Bone marrow (tissue), 2 donors: ENCODE data around the gene EIF4E2.

Source experiments
- DNase-seq, 2 donors: peaks; one replicate each; lab custom pipeline; 2025; lab: John Stamatoyannopoulos, UW

The EIF4E2 gene, protein sequence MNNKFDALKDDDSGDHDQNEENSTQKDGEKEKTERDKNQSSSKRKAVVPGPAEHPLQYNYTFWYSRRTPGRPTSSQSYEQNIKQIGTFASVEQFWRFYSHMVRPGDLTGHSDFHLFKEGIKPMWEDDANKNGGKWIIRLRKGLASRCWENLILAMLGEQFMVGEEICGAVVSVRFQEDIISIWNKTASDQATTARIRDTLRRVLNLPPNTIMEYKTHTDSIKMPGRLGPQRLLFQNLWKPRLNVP

DNA sequence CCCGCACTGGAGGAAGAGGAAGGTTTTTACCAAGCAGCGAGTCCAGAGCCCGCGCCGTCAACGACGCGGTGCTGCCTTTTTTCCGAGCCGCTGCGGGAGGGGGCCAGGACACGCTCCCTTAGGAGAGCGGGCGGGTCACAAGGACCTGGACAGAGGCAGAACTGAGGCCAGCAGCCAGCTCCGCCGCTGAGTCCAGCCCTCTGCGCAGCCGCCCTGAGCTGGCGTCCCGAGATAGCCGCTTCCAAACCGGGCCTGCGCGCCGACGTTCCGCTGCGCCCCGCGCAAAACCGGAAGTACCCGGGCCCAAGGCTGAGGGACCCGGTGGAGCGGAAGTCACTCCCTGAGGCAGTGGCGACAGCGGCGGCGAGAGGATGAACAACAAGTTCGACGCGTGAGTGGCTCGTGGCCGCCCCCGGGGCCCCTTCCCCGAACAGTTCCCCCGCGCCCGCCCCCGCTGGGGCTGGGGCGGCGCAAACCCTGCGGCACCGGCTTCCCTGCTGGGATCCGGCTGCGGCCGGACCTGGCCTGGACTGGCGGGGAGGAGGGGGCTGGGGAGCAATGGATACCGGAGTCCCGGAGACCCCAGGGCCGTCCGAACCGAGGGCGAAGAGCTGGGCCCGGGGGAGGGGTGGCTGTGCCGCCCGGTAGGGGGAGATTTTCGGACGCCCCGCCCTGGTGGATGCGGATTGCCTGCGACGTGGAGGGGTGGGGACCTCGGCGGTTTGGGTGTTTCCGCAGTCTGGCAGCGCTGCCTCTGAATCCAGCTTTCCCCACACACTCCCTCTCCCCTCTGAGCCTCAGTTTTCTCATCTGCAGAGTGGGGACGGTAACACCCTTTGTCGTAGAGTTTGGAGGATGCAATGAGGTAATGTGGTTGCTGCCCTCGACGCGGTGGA is at the start of gene EIF4E2, which contains the start of gene TIGD1:
Gene EIF4E2 (plus strand): TSS at position 336 of the 896 bp plus-strand sequence. CDS start 36 bp downstream, at position 372.
Gene TIGD1 (minus strand): TSS at position 204 of the 896 bp plus-strand sequence. CDS start 675 bp downstream, outside the sequence.
- DNase-seq: peak; percentile 78 to 82

DNA sequence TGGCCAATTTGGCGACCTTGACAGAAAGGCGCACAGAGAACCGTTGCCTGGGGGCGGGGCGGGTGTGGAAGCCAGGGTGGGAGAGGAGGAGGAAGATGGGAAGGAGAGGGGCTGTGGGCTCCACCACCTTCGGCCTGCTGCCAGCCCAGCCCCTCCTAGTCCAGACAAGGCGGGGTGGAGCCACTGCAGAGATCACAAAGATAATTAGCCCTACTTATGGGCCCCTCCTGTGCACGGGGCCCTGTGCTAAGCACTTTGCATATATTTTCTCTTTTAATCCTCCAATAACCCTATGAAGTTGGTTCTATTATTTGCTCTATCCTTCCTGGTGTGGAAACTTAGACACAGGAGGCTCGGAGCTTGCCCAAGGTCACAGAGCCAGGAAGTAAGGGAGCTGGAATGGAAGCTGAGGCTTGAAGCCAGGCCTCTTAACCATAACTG is 49.1 kb upstream of the EIF4E2 start:
- no peak for DNase-seq

DNA sequence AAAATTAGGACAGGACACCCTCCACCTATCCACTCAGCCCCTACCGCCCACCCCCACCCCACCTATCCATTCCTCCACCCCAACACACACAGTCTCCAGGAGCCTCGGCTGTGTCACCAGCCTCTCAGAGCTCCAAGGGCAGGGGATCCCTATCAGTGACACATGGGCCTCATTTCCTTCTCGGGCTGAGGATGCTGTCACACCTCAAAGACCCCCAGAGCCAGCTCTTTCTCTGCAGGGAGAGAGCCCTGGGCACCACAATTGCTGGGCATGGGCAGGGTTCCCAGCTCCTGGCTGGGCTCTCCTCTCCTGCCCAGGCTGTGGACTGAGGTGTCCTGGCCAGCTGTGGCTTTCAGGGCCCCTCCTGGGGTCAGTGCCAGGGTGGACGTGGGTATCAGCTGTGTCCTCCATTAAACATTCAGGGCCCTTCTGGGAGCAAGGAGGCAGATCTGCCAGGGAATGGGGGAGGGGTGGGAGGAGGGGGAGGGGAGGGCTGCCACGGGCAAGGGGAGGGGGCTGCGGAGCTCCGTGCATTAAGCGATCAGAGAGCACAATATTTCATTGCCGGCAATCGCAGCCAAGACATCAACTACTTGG is 48.6 kb upstream of the EIF4E2 start:
- no peak for DNase-seq

DNA sequence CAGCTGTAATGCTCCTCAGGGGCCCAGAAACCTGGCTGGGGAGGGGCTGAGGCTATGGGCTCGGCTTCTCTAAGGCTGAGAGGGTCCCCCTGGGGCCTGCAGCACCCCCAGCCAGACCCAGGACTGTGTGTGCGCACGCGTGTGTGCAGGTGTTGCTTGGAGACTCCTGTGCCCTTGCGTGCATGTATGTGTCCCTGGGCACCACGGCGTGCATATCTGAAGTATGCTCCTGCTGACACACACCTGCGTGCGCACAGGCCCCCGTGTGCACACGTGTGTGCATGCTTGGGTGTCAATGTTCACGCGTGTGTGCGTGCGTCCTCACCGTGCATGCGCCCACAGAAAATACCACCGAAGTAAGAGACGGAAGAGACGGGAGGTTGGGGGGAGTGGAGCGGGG is 48.0 kb upstream of the EIF4E2 start:
- no peak for DNase-seq

DNA sequence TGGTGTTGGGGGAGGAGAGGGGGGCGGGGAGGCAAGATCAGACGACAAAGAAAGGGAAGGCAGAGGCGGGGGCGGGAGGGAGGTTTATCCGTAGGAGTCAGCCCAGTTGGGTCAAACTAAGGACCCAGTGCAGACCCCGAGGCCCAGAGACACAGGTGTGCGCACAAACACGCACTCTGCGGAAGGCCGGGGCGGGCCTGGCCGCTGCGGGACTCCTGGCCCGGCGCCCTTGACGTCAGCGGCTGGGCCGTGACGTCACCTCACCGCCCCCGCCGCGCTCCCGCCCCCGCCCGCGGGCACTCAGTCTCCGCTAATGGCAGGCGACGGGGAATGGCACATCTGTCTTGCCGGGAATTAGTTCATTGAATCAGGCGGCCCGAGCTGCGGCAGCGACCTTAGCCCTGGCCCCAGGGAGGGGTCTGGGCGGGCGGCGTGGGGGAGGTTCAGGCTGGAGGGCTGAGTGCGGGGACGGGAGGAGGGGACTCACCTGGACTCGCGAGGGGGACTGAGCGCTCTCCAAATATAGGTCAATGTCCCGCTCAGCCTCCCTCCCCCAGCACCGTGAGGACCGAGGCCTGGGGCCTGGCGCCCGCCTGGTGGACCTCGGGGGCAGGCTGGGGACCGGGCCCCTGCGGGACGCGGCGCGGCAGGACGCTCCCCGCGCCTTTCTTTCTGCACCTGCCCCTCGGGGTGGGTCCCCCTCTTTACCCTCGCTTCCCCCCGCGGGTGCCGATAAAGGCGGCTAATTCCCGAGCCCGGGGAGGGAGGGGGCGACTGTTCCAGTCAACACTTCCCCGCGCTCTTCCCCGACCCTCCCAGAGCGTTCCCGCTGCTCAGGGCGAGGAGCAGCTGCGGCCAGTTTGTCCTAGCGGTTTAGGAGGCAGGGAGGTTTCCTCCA is 47.3 kb upstream of the EIF4E2 start:
- DNase-seq: no peak

DNA sequence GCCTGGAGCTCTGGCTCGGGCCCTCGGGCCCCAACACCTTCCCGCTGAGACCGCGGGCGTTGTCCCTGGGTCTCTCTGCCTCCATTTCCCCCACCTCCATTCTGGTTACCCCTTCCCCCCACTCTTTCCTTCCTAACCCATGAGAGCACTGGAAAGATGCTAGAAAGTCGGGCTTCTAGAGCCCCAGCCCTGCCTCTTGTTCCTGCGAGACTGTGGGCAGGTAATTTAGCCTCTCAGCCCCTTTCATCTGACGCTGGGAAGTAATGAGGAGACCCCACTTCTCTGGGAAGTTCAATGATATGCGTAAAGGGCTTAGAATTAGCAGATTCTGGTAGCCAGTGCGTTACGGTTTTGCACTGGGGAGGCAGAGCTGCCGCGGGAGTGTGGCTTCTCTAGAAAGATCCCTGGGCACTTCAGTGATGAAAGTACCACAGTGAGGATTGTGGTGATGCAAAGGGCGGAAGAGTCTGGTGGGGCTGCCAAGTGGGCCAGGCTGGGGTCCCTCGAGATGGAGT is 46.6 kb upstream of the EIF4E2 start:
- DNase-seq: no peak

DNA sequence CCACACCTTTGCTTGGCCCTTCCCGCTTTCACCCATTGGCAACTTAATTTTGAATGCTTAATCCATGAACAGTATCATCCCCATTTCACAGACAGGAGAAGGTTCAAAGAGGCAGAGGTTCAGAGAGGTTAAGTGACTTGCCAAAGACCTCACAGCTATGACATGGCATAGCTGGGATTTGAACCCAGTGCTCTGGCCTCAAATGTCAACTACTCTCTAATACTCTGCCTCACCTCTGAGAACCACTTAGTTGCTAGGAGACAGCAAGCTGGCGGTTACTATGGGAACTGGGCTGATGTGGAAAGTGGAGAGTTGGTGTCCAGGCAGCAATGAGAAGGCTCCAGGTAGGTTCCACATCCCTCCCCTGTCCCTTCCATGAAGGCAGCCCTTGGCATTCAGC is 46.1 kb upstream of the EIF4E2 start:
- DNase-seq: no peak

DNA sequence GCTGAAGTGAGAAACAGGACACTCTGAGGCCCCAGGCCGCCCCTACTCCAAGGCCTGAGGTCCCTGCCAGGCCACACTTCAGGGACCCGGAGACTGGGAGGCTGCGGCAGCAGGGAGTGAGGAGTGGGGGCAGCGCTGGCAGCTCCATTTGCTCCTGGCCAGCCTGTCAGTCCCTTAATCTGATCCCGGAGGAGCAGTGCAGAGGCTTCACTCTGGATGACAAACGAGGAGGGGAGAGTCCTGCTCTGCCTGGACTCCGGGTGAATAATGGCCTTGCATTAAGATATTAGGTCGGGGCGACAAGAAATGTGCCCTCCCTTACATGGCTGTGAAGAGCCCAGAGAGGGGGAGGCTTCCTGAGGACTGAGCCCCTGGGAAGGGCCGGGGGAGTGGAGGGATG is 44.6 kb upstream of the EIF4E2 start:
- no peak for DNase-seq

DNA sequence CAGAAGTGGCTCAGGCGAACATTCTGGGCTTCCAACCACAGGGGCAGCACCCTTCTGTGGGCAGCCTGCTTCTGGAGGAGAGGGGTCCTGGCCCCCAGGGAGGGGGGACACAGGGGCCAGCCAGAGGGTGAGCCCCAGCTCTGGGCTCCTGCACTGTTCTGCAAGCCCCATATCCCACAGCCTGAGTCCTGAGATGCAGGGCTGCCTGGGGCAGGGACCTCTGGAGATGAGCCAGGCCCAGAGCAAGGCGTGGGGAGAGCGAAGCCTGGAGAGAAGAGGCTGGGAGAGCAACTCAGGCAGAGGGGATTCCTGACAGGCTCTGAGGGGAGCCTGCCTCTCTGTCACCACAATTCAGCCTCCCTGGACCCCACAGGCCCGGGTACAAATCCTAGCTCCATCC is 43.8 kb upstream of the EIF4E2 start:
- no peak for DNase-seq

DNA sequence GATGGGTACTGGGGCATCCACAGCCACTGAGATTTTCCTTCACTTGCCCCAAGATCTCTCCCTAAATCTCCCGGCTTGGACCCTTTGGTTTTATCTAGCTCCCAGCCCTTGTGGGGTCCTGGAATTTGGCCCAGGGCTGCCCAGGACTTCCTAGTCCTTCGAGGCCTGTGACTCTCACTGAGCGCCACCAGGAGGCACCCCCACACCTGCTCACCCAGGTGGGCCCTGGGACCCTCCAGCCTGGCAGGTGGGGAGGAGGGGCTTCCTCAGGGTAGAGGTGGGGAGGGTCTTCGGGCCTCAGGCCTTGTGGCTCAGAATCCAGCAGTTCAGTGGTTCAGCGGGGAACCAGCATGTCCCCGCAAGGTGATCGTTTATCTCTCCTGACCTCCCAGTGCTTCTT is 42.2 kb upstream of the EIF4E2 start:
- no peak for DNase-seq

DNA sequence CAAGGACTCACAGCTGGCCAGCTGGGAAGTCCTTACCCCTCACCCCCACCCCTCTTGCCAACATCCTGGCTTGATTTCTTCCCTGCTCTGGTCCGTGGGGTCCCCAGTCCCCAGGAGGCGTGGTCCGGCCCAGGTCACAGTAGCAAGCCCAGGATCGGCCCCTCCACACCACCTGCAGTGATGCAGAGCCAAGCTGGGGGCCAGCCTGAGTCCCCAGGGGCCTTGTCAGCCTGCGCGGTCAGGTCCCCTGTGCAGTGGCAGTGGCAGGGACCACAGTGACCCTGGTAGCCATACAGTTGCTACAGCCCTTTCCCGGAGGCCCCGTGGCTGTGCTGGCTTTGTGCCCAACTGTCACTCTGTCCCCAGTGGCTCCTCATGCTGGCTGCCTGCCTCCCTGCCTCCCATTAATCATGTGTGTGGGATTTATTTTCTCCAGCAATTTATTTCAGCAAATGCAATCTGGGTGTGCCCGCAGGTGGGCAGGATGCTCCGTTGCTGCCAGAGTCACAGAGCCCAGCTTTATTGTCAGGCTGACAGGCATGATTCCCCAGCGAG is 39.1 kb upstream of the EIF4E2 start:
- no peak for DNase-seq

DNA sequence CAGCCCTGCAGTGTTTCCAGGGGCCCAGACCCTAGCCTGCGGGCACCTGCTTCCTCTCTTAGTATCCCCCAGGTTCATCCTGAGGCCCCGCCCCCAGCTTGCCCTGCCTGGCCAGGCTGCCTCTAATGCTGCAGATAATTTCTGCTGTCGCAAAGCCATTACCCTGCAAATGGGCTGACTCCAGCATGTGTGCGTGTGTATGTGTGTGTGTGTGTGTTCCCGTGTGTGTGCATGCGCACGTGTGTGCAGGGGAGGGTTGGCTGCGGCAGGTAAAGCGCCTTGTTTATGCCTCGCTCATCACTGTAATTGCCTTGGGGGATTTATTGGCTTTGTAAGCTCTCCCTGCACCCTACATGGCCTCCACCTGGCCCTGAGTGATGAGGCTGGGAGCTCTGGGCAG is 37.9 kb upstream of the EIF4E2 start:
- DNase-seq: no peak

DNA sequence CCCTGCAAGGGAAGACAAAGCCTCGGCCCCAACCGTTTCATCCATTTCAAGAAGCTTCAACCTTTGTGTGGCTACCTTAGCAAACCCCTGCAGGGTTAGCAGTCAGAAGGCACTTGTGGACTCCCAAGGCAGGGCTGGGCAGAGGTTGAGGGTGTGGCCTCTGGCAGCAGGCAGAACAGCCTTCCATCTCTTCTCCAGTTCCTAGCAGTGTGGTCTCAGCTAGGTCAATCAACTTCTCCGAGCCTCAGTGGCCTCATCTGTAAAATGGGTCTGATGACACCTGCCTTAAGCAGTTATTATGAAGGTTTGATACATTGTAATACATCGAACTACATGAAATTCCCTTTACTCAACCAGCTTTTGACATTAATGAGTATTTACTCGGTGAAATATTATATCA is 37.1 kb upstream of the EIF4E2 start:
- no peak for DNase-seq

DNA sequence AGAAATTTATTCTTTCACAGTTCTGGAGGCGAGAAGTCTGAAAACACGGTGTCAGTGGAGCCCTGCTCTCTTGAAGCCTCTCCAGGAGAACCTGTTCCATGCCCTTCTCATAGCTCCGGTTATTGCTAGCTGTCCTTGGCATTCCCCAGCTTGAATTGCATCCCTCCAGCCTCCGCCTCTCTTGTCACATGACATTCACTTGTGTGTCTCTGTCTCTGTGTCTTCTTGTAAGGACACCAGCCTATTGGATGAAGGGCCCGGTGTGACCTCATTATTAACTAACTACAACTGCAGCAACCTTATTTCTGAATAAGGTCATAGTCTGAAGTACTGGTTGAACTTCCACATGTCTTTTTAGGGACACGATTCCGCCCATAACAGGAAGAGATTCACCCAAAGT is 34.9 kb upstream of the EIF4E2 start:
- DNase-seq: no peak

DNA sequence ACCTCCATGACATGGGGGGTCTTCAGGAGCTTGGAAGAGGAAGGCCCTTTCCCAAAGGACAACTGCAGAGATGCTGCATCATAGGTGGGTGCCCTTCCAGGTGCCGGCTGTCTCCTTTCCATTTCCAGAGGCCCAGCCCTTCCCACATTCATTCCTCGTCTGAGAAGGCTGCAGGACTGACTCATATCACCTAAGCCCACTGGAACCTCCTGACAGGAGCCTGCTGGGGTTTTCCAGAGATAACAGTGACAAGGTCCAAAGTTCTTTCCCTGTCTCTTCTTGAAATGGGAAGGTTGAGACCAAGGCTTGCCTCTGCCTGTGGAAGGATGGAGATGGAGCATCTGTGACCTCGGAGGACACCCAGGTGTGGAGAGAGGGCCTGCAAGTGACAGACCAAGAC is 33.9 kb upstream of the EIF4E2 start:
- DNase-seq: no peak

DNA sequence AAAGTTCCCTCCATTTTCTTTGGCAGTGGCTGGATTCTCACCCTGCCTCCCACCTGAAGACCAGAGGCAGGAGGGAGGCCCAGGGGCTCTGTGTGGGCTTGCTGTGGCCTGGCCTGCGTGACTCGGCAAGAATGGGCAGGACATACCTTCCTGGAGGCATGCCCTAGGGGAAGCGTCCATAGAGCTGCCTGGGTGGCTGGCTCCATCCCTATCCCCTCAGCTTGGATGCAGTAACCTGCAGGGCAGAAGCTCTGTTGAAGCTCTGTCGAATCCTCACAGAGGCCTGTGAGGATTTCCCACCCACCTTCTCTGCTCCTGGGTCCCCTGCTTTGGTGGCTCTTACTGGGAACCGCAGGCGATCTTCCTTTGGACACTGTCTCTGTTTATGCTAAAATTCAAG is 31.6 kb upstream of the EIF4E2 start:
- DNase-seq: no peak

DNA sequence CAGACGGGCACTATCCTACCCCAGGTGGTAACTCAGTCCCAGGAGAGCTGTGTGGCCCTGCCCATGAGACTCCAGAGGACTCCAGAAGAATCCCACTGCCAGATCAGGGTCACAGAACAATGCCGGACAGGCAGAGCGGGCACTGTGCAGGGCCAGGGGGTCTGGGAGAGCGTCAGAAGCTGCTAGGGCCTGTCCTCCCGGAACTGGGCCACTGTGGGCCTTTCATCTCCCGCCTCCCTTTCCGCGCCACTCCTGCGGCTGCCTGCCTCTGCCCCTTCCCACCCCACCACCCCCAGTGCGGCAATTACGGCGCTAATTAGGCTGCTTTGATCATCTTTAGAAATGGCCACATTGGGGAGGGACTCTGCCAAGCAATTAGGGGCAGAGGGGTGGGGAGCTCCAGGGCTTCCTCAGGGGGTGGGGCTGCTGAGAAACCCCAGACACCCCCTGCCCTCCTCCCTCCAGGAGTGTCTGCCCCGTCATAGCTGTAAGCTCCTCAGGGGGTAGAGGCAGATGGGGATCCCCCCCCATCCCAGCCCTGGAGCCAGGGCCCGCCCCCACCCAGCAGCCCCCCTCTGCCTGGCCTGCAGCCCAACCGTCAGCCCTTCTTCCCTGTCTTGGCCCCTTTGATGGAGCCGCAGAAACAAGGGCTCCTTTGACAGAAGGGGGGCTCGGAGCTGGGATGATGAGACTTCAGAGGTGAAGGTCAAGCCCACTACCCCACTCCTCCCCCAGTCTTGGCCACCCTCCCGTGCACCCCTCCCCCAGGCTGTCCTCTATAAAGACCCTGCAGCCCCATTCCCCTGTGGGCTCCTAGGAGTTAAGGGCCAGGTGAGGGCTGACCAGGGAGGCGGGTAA is 30.7 kb upstream of the EIF4E2 start, which contains the start of gene PRSS56:
Gene PRSS56 (plus strand): TSS at position 808 of the 858 bp plus-strand sequence. CDS start 211 bp downstream, outside the sequence.
- DNase-seq: no peak

DNA sequence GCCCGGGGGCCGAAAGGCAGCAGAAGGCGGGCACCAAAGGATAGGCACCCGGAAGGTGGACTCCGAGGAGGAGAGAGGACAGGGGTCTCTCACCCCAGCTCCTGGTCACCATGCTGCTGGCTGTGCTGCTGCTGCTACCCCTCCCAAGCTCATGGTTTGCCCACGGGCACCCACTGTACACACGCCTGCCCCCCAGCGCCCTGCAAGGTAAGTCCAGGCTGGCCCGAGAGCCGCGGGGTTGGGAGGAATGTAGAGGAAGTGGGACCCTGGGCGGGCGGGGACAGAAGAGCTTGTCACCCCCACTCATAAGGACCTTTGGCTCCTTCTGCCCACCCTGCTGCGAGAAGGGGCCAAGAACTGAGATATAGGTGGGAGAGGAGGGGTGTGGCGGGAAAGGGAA is 30.0 kb upstream of the EIF4E2 start:
- no peak for DNase-seq

DNA sequence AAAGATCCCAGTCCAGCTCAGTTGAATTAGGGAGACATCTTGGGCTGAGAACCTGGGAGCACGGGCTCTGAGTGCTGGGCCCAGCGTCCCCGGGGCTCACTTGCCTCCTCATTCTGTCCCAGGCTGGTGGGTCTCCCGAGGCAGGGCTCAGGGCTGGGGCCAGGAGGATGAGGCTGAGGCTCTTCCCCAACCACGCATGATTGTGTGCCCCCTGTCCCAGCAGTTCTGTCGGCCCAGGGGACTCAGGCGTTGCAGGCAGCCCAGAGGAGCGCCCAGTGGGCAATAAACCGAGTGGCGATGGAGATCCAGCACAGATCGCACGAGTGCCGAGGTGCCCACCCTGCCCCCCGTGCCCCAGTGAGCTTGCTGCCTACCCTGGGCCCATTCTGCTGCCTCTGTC is 29.4 kb upstream of the EIF4E2 start:
- DNase-seq: no peak

DNA sequence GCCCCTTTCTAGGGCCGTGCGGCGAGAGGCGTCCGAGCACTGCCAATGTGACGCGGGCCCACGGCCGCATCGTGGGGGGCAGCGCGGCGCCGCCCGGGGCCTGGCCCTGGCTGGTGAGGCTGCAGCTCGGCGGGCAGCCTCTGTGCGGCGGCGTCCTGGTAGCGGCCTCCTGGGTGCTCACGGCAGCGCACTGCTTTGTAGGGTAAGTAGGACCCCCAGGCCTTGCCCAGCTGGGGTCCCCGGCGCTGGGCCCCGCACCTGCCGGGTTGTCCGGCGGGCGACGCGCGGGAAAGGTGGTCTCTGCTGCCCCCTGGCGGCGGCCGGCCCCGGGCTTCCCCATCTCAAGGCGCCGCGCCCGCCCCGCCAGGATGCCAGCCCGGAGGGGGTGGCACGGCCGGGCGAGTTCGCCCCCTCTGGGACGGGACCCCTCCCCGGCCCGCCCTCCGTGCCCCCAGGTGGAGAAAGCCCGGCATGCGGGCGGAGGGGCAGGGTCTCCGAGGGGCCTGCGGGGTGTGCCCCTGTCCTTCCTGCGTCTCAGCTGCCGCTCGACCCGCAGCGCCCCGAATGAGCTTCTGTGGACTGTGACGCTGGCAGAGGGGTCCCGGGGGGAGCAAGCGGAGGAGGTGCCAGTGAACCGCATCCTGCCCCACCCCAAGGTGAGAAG is 28.4 kb upstream of the EIF4E2 start:
- peak in 1 of 2 donors; percentile 12 for DNase-seq
